ENCODE measurements around the gene RAB37.

Gene RAB37

GRCh38 chr17:74784125-74784810 is 47.2 kb downstream of the RAB37 start:
- H3K27ac Mint-ChIP-seq, result peak overlapping the region; percentile 11
- no peak overlapping the region for H3K4me3 Mint-ChIP-seq
- peaks cover 16% of the 10 kb centered on the region for H3K4me1 Mint-ChIP-seq
- H3K9me3 Mint-ChIP-seq, result no peaks in the 10 kb centered on the region
- no peaks in the 10 kb centered on the region for H3K27me3 Mint-ChIP-seq (ENCODE audit: low read depth, poor library complexity)
- no peak for DNase-seq
- TF ChIP-seq, protein P1, sequence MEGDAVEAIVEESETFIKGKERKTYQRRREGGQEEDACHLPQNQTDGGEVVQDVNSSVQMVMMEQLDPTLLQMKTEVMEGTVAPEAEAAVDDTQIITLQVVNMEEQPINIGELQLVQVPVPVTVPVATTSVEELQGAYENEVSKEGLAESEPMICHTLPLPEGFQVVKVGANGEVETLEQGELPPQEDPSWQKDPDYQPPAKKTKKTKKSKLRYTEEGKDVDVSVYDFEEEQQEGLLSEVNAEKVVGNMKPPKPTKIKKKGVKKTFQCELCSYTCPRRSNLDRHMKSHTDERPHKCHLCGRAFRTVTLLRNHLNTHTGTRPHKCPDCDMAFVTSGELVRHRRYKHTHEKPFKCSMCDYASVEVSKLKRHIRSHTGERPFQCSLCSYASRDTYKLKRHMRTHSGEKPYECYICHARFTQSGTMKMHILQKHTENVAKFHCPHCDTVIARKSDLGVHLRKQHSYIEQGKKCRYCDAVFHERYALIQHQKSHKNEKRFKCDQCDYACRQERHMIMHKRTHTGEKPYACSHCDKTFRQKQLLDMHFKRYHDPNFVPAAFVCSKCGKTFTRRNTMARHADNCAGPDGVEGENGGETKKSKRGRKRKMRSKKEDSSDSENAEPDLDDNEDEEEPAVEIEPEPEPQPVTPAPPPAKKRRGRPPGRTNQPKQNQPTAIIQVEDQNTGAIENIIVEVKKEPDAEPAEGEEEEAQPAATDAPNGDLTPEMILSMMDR (IDR thresholded peaks at IDR 0.05), result no peak
- no peaks in the 10 kb centered on the region for H3K36me3 Mint-ChIP-seq (ENCODE audit: low read depth)

DNA sequence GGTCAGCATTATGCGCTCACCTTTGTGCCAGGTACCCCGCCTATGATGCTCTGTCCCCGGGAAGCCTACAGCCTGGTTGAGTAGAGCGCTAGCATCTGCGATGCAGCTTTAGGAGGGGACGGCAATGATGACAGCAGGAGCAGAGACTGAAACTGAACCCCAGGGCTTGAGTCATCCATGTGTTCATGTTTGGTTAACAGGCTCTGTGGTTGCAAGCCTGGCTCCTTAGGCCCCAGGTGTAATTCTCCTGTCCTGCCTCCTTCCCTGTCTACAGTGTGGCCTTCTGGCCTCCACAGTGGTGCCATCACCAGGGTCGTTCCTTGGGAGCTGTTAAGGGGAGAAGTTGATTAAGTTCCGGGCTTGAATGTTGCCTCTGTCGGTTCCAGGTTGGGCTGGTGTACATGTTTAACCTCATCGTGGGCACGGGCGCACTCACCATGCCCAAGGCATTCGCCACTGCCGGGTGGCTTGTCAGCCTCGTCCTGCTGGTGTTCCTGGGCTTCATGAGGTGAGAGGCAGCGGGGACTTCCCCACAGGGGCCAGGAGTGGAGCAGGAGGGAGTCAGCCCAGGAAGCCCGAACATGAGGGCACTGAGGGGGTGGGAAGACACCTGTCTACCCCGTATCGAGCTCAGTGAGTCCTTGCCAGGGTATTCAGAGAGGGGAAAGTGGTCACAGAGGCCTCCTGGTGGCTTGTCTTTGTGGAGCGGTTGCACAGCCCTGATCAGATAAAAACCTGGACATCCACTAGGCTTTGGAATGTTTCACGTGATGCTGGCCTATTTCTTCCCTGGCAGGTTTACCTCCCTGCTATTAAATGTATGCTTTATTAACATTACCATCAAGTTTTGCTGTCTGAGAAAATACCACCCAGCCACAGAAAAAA is 48.3 kb downstream of the RAB37 start:
- TF ChIP-seq, protein P1 (IDR thresholded peaks at IDR 0.05), result no peak
- Mint-ChIP-seq H3K27ac (peak overlapping the region; percentile 54), H3K27me3 (ENCODE audit: low read depth, poor library complexity) (no peaks in the 10 kb centered on the region), H3K4me3 (no peak overlapping the region), H3K9me3 (no peaks in the 10 kb centered on the region), H3K4me1 (peaks cover 16% of the 10 kb centered on the region), H3K36me3 (ENCODE audit: low read depth) (no peaks in the 10 kb centered on the region)
- no peak for DNase-seq

DNA sequence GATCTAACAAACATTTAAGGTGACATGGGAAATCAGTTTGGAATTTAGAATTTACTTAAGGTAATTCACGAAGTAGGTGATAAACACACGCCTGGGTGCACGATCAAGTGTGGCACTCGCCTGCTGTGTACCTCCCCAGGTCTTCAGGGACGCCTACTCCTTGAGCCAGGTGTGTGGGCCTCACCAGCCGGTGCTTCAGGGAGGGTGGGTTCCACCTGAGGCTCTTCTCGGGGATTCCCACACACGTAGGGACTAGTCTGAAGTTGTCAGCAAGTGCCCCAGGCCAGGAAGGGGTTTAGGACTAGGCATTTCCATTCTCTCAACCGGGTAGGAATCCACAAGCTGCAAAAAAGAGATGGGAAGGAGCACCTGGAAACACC is 48.9 kb downstream of the RAB37 start:
- H3K36me3 Mint-ChIP-seq (ENCODE audit: low read depth), result no peaks in the 10 kb centered on the region
- peaks cover 3% of the 10 kb centered on the region for H3K27me3 Mint-ChIP-seq (ENCODE audit: low read depth, poor library complexity)

GRCh38 chr17:74786431-74787055 is 49.5 kb downstream of the RAB37 start:
- H3K36me3 Mint-ChIP-seq (ENCODE audit: low read depth), result peaks cover 2% of the 10 kb centered on the region
- H3K9me3 Mint-ChIP-seq, result no peaks in the 10 kb centered on the region
- H3K27ac Mint-ChIP-seq, result no peak overlapping the region
- H3K4me1 Mint-ChIP-seq, result peaks cover 16% of the 10 kb centered on the region
- no peak for DNase-seq
- TF ChIP-seq, protein P1 (IDR thresholded peaks at IDR 0.05), result no peak
- H3K4me3 Mint-ChIP-seq, result no peak overlapping the region
- peaks cover 3% of the 10 kb centered on the region for H3K27me3 Mint-ChIP-seq (ENCODE audit: low read depth, poor library complexity)

More for the DNA sequence above, 48.9 kb downstream of the RAB37 start:
- peaks cover 16% of the 10 kb centered on the region for H3K4me1 Mint-ChIP-seq
- TF ChIP-seq, protein P1 (IDR thresholded peaks at IDR 0.05), result no peak
- H3K27ac Mint-ChIP-seq, result peak overlapping the region; percentile 54
- H3K9me3 Mint-ChIP-seq, result no peaks in the 10 kb centered on the region
- no peak overlapping the region for H3K4me3 Mint-ChIP-seq
- DNase-seq, result no peak

DNA sequence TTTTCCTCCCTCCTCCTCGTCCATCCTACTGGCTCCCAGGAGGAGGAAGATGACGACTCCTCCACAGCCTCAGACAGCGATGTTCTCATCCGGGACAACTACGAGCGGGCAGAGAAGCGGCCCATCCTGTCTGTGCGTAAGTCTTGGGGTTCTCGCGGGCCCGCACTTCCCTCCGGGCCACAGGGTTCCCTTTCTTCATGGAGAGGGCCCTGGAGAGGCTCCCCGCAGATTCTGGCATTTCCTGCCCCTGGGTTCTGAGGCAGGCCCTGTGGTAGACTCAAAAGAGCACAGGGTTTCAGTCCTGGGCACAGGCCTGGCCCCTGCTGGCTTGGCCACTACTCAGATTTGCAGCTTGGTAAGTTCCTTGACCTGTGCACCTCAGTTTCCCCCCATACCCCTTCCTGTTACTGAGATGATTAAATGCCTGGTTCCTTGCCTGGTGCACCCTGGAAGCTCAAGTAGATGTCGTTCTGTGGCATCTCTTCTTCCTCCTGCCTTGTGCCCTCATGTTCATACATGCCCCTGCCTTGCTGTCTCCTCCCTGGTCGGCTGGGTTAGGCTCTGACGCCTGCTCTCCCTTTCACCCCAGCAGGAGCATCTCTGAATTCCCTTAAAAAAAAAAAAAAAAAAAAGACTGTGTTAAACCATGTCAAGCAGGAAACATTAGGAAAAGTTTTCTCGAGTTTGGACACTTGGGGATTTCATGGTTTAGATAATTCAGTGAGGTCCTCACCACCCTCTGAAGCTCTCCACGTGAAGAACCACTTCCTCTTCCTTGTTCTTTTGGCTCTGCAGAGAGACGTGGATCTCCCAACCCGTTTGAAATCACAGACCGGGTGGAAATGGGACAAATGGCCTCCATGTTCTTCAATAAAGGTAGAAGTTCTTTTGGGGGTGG is 53.4 kb downstream of the RAB37 start:
- Mint-ChIP-seq H3K27me3 (ENCODE audit: low read depth, poor library complexity) (peaks cover 13% of the 10 kb centered on the region), H3K4me3 (no peak overlapping the region), H3K4me1 (peaks cover 8% of the 10 kb centered on the region), H3K27ac (no peak overlapping the region), H3K9me3 (no peaks in the 10 kb centered on the region), H3K36me3 (ENCODE audit: low read depth) (peaks cover 9% of the 10 kb centered on the region)
- no peak for DNase-seq
- TF ChIP-seq, protein P1 (IDR thresholded peaks at IDR 0.05), result no peak
